ENCODE measurements around the gene LUC7L3.

LUC7L3 gene

GRCh38 chr17:50737118-50737698 is 17.8 kb downstream of the LUC7L3 start:
- Histone ChIP-seq H3K27ac (no peak overlapping the region), H3K4me3 (no peak overlapping the region)

- no peak overlapping the region for H3K4me3 ChIP-seq
- no peak overlapping the region for H3K27ac ChIP-seq
Observed at GRCh38 chr17:50739098-50739497, 19.7 kb downstream of the LUC7L3 start.

DNA sequence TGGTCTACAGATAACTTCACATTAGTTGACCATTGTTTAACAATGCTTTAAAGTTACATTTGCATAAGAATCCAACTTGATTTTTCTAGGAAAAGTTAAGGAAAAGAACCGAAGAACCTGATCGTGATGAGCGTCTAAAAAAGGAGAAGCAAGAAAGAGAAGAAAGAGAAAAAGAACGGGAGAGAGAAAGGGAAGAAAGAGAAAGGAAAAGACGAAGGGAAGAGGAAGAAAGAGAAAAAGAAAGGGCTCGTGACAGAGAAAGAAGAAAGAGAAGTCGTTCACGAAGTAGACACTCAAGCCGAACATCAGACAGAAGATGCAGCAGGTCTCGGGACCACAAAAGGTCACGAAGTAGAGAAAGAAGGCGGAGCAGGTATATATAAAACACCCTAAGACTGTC is 26.2 kb downstream of the LUC7L3 start:
- H3K27ac ChIP-seq: no peak overlapping the region
- no peak overlapping the region for H3K4me3 ChIP-seq

GRCh38 chr17:50749245-50749644 is 29.8 kb downstream of the LUC7L3 start:
- Histone ChIP-seq H3K27ac (no peak overlapping the region), H3K4me3 (no peak overlapping the region)

- no peak overlapping the region for H3K4me3 ChIP-seq
- H3K27ac ChIP-seq: no peak overlapping the region
Observed at GRCh38 chr17:50754521-50754920, 35.1 kb downstream of the LUC7L3 start.

DNA sequence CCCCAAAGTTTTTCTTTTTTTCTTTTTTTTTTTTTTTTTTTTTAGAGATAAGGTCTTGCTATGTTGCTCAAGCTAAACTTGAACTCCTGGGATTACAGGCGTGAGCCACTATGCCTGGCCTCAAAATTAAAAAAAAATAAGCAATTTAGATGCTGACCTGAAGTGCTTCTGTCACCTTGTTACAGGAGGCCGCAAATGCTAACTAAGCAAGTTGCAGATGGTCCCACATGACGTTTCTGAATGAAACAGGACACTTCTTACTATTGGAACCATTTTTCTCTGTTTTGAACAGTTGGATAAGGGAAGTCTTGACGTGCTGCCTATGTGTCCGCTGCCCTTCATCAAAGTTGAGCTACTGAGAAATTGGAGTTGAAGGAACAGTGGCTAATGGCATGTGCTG is 39.1 kb downstream of the LUC7L3 start:
- no peak overlapping the region for H3K27ac ChIP-seq
- H3K4me3 ChIP-seq: no peak overlapping the region

DNA sequence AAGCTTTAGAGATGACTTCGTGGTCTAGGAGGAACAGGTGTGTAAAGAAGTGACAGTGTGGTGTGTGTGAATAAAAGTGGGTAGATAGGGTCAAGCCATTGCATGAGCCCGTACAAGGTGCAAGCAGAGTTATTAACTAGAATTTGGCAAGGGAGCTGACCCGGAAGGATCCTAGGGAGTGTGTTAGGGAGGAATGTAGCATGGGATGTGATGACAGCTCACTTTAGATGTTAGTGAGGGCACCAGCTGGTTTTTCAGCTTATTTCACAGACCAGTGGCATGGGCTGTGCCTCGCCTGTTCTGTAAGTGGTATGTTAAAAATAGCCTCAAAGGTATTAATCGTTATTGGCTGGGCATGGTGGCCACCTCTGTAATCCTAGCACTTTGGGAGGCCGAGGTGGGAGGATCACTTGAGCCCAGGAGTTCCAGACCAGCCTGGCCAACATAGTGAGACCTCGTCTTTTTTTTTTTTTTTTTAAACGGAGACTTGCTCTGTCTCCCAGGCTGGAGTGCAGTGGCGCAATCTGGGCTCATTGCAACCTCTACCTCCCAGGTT is 39.7 kb downstream of the LUC7L3 start:
- H3K4me3 ChIP-seq: no peak overlapping the region

DNA sequence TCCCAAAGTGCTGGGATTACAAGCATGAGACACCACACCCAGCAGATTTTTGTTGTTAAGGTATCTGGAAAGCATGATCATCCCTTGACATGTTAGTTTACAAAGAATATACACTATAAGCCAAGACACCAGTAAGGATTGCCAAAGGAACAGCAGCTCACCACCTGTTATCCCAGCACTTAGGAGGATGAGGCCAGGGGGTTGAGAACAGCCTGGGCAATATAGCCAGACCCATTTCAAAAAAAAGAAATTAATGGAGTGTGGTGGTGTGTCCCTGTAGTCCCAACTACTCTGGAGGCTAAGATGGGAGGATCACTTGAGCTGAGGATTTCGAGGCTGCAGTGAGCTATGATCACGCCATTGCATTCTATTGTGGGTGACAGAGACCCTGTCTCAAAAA is 42.8 kb downstream of the LUC7L3 start:
- H3K27ac ChIP-seq: no peak overlapping the region
- no peak overlapping the region for H3K4me3 ChIP-seq

More for the DNA sequence above, 39.7 kb downstream of the LUC7L3 start:
- H3K27ac ChIP-seq: no peak overlapping the region

DNA sequence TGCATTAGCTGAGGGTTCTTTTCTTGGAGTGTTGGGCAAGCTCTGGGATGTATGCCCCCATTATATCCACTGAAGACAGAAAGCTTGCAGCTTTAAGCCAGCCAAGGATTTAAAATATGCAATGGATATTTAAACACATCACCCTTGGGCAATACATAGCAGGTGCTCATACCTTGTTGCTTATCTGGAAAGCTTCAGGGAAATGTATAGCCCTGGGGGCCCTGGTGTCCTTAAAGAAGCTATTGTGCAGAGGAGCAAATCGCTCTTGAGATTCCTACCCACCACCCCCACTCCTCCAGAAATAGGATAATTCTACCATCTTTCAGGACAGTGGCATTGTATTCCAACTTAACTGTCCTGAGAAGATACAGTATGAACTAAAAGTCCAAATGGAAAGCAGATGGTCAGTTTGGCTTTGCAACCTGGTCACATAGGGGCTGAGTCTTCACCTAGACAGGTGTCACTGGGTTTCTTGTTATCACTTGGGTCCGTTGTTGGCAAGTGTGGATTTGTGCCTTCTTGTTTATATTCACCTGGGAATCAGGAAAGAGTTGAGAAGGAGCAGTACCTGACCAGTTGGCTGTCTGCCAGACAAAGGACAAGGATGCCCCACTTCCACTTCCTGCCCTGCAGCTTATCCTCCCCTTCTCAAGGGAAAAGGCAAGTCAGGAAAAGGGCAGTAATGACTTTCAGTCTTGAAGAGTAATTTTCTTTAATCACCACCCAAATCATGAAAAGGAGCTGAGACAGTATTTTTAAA is 44.5 kb downstream of the LUC7L3 start:
- H3K27ac ChIP-seq: no peak overlapping the region
- no peak overlapping the region for H3K4me3 ChIP-seq

GRCh38 chr17:50764734-50765149 is 45.3 kb downstream of the LUC7L3 start:
- Histone ChIP-seq H3K4me3 (no peak overlapping the region), H3K27ac (no peak overlapping the region)

DNA sequence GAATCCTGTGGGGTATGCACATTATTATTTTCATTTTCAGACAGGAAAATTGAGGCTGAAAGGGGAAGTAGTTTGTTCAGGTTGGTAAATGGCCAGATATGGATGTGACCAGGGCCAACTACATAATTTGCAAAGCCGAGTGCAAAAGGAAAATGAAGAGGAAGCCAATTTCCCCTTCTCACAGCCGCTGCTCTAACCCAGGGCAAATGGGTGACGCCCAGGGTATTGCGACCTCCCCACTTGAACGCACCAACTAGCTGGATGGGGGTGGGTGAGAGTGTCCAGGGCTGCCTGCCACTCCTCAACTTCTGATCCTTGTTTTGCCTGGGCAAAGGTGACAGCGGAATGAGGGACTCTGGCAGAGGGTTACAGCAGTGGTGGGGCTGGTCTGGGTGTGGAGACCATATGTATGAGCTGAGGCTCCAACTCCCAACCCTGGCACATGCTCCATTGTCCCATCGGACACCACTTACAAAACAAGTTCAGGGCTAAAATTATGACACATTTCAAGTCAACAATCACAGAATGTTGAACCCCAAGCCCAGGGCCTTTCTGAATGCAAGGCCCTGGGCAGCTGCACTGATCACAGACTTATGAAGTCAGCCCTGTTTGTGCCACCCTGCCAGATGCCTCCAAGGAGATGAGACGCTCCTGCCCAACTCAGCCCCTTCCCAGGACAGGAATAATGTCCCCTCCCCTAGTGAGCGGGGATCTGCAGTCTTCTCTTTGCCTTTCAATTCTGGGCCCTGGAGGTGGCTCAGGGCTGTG is 46.2 kb downstream of the LUC7L3 start:
- Histone ChIP-seq H3K4me3 (no peak overlapping the region), H3K27ac (peak overlapping the region in 8 of 21 experiments; percentile 18 to 64 (median 62))

DNA sequence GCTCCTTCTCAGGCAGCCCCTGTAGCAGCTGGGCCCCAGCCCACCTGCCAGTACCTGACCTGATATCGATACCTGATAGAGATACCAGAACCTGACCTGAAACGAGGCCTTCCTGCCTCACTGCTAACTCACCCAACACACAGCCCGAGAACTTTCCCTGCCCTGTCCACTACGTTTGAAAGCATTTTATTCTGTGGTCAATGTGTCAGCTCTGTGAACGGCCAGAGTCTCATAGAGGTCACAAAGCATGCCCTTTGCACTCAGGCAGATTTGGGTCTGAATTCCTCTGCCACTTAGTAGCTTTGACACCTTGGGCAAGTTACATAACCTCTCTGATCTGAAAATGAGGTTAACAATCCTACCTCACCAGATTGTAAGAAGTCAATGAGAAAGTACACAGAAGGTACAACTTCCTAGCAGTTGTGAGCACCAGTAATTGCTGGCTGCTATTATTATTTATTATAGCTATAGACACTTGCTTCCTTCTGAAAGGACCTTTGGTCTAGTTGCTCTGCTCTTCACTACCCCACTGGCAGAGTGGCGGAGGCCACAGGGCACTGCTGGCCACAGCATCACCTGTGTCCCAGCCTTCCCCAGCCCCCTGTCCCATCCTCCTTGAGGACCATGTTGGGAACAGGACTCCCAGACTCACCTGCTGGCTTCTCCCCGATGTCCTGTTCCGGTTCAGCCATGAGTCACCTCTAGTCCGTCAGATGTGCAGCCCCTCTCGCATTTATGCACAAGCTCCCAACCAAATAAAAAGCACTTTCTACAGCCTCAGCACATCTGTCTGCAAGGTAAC is 47.0 kb downstream of the LUC7L3 start:
- H3K27ac ChIP-seq: peak overlapping the region in 5 of 21 experiments; percentile 18 to 64 (median 61)

DNA sequence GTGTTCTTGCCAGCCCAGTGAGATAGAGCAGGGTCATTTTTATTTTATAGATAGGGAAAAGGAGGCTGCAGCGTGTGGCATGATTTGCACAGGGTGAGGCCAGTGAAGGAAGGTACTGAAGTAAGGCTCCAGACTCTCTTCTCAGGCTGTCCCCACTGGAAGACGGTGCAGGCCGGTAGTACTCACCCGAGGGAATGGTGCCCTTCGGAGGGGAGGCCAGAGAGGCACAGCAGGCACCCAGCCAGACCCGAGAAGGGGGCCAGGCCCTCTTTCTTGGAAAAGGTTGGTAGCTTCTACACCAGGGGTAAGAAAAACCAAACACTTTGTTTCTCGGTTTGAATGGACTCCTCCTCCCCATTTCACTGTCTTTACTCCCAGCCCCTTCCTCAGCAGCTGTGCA is 47.6 kb downstream of the LUC7L3 start:
- no peak overlapping the region for H3K4me3 ChIP-seq
- H3K27ac ChIP-seq: no peak overlapping the region

More for the DNA sequence above, 47.0 kb downstream of the LUC7L3 start:
- H3K4me3 ChIP-seq: no peak overlapping the region

DNA sequence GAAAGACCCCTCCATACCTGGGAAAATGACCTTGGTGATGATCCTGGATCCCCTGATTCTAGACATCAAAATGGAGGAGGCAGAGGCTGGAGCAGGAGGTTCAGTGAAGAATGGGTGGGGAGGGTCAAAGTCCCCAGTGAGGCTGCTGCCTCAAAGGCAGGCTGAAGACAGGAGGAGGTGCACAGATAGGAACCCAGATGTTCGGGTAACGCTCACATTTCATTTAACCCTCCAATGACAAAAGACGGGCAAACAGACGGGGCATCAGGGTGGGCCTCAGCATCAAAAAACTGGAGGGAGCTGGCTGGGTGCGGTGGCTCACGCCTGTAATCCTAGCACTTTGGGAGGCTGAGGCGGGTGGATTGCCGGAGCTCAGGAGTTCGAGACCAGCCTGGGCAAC is 48.0 kb downstream of the LUC7L3 start, which contains the start of gene ANKRD40CL:
Gene ANKRD40CL, minus strand, starts transcription at position 73 of the 400 bp plus-strand sequence. CDS start 605 bp downstream, outside the sequence.
- Histone ChIP-seq H3K27ac (peak within 1 kb of the TSS in 3 of 21 experiments; percentile 18 to 63 (median 61)), H3K4me3 (no peak within 1 kb of the TSS)

- Histone ChIP-seq H3K27ac (no peak overlapping the region), H3K4me3 (no peak overlapping the region)
Observed at GRCh38 chr17:50768346-50768761, 49.0 kb downstream of the LUC7L3 start.

DNA sequence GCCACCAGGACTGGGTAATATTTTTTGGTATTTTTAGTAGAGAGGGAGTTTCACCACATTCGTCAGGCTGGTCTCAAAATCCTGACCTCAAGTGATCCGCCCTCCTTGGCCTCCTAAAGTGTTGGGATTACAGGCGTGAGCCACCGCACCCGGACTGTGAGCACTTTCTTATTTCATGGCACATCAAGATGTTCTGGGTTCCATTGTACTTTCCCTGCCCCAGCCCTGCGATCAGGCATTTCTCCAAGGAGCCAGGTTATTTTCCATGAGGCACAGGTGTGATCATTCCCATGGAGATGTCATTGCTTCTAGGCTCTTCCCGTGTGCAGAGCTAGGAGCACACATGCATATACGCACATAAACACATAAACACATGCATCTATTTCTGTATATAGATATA is 50.5 kb downstream of the LUC7L3 start:
- Histone ChIP-seq H3K4me3 (no peak overlapping the region), H3K27ac (no peak overlapping the region)

DNA sequence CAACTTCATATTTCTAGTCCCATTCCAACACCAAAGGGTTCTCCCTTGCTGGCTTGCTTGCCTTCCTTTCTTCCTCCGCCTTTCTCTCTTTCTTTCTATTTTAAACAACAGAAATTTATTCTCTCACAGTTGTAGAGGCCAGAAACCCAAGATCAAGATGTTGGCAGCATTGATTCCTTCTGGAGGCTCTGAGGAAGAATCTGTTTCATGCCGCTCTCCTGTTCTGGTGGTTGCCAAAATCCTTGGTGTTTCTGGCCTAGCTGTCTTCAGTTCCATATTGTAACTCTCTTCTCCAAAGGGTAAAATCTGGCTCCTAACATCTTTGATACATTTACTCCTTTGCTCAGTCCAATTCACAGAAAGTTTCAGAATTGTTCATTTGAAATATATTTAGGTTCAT is 50.9 kb downstream of the LUC7L3 start:
- Histone ChIP-seq H3K27ac (no peak overlapping the region), H3K4me3 (no peak overlapping the region)

GRCh38 chr17:50771991-50772785 is 52.8 kb downstream of the LUC7L3 start:
- Histone ChIP-seq H3K27ac (no peak overlapping the region), H3K4me3 (no peak overlapping the region)
